HG03457 (cell line): ENCODE measurements around the gene SLC25A21.

Experiments used
- ATAC-seq: cut with Tn5 transposase; IDR thresholded peaks from one replicate; pipeline ENCODE4 v1.9.1; 2021; ENCODE audit warnings: moderate number of reproducible peaks; ENCODE audit not compliant: unreplicated experiment

Gene SLC25A21

DNA sequence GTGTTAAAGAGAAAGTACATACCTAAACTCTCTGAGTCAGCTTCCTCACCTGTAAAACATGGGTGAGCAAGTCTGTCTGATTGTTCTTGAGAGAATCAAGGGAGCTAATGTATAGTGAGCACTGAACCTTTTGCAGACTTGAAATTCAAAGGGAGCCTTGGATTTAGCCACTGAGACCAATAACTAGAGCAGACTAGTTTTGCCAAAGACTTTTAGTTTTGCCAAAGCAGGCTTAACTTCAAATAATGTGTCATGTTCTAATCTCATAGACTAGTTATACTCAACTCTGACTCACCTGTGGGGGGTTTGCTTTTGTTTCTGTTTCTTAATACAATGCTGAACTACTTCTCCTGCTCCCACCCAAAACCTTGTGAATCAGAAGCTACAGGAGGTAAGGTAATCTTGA lies 123.7 kb downstream of the SLC25A21 start:
- ATAC-seq = no peak

DNA sequence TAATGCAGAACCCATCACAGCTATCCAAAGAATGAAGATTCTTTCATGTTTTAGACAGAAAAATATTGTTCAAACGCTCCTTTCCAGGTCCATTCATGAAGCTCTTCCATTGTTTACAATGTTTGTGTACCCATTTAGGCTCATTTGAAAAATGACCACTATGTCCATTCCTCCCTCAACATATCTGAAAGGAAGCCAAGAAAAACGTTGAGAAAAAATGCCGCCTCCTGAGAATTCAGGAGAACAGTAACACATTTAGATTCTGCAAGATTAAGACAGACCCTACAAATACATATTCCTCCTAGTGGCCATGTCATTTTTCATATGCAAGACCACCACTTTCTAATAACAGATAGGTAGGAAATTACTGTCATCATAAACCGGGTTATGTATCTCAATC lies 124.4 kb downstream of the SLC25A21 start:
- ATAC-seq = no peak

DNA sequence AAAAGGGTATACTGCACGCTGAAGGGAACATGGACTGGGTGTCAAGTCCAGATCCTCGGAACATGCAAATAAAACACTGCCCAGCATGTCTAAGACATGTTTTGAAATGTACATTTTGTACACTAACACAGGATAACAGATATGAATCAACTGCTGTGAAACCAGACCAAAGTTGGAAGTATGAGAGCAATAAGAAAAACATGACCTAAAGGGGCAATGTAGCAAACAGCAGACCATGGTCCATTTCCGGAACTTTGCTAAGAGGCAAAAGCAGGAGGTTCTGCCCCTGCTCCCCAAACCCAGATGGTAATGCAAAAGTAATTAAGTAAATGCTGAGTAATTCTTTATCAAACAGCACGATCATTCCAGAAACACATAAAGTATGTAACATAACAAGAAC lies 125.2 kb downstream of the SLC25A21 start:
- no peak for ATAC-seq

DNA sequence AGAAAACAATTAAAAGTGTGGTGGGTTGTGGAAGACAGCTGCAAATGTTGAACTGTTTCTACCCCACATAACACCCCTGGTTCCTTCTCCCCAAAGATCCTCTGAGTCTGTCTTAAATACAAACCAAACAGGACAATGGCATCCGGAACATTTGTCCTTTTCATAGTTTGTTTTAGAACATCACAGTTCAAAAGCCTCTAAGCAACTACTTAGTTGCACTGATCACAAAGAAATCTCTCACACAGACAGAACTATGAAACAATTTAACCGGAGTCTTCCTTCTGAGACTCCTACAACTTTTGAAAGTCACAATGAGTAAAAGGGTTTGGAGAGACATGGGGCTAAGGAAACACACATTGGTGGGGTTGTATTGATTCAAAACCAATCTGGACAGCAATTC lies 125.6 kb downstream of the SLC25A21 start:
- no peak for ATAC-seq

DNA sequence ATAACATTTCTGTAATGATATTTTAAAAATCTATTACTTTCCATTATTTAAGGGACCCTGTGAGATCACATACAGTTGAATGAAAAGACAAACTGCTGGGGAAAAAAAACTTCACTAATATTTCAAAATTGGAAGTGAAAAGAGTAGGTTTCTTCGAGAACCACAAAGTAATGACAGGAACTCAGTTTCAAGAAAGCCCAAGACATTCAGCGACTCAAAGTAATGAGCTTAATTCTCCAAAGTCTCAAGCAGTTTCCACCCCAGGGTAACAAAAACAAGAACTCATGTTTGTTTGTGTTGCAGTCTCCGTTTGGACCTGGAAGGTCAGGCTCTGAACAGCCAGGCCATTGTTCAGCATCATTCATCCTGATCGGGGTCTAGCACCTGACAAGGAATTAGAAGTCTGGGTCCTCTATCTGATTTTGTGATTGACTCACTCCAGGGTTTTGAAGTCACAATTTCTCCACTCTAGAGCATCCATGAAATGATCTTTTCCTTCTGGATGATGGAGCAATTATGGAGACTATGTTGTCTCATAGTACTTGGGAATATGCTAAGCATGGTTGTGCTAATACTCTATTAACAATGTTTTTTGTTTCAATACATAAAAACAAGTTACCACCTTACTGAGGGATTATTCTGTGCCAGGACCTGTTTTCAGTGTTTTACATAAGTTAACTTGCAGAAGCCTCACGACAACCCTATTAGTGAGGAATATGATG lies 126.9 kb downstream of the SLC25A21 start:
- no peak for ATAC-seq

DNA sequence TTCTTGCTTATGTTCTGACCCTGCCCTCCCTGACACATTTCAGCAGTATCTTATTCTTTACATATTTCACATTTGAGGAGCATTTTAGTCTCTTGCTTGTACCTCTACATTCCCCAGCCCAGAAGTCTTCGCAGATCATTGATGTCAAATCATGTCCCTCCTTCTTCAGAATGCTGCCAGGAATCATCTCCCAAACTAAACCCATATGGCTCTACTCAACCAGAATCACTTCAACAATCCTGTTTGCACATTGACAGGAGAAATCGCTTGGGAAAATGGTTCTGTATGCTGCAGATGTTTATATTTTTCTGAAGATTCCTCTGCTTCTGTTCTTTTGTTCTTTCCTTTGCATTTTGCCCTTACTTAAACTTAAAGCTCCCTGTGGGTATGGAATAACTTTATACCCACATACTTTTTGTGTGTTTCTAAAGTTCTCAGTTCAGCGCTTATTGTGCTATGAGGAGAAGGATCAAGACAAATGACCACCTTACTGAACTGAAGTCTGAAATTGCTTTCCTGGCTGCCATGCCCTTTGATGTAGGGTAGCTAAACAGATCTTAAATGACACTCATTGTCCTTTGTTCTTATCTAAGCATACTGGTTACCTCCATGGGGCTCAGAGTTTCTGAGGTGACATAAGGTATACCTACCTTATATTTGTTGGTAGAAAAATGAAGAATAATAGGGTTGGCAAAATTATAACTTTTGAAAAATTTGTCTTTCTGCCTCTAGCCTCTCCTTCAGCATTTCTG lies 134.6 kb downstream of the SLC25A21 start:
- no peak for ATAC-seq

DNA sequence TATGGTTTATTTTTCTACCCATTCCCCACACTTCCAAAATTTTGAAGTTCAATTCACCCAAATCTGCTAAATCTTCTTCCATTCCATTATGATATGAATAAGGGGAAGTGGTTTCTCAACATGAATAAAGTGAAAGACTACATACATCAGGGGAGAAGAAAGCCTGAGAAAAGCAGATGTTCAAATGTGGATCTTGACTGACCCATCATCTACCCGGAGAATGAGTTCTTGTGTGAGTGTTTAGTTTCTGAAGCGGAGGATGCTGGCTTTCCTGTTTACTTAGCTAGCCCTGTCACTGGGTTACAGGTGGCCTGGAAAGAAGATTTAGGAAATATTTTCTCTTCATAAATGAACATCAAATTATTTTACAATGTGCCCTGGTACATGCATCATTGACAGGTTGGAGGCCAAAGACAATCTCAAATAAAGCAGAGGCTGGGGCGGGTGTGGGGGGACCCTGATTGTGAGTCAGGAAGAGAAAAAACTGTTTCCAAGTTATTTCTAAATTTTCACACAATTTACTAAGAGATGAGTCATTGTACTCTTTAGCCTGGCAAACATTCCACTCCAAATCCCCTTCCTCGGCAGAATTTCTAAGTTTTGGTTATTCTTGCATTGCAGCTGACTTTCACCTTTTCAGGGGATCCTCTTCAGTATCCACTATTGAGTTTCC lies 135.6 kb downstream of the SLC25A21 start:
- ATAC-seq = no peak

DNA sequence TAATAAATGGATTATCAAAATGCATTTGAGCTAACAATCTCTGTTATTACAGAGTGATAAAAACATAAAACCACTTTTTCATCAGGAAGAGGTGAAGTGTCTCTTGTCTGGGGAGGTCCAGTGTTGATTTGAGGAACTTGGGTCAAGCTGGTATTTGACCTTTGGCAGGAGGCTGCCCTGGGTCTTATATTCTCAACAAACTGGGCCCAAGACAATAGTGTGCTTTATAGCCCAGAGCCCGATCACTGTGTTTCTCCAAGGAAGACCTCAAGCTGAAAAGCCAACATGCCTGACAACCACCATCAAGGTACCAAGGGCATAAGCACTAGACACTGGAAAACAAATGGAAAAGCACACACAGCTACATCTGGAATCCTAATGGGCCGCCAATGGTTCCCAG lies 137.0 kb downstream of the SLC25A21 start:
- ATAC-seq = no peak

DNA sequence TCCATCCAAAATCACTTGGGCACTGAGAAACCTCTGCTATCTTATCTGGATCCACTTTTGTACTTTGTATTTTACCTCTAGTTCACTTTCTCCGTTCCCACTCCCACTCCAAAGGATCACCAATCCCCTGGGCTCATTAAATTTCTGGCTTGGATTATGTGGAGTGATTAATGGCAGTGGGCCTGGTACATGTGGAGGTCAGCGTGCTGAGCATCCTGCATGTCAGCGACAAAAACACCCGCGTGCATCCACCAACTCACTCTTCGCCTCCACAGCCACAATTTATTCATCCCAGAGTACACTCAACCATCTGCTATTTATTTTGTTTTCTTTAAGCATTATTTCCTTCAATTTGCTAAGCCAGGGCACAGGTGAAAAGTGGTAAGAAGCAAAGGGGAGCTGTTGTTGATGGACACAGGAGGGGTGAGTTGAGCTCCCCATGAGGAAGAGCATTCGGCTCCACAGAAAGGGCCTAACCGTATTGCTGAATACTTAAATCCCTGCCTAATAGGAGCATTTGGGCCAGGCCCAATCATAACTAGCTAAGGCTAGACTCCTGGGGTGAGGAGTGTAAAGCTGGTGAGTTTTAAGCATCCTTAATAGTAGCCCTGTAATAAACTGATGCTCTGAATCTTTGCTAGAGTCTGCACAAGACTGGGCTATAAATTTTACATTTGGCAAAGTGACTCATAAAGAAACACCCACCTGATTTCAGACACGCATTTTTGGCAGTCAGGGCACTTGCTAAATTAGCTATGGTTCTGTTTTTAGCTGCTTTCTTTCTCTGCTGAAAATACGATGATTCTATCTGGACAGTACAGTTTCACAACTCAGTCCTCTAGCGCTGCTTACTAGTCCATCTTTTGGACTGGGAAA lies 137.8 kb downstream of the SLC25A21 start:
- no peak for ATAC-seq

DNA sequence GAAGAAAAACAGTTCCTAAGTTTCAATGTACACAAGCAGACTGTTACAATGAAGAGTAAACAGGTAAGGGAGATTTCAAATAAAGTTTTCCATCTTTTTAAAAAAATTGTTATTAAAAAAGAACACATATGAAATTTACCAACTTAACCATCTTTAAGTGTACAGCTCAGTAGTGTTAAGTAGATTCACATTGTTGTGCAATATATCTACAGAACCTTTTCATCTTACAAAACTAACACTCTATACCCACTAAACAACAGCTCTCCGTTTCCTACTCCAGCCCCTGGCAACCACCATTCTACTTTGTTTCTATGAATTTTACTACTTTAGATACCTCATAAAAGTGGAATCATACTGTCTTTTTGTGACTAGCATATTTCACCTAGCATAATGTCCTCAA lies 139.5 kb downstream of the SLC25A21 start:
- ATAC-seq = no peak

DNA sequence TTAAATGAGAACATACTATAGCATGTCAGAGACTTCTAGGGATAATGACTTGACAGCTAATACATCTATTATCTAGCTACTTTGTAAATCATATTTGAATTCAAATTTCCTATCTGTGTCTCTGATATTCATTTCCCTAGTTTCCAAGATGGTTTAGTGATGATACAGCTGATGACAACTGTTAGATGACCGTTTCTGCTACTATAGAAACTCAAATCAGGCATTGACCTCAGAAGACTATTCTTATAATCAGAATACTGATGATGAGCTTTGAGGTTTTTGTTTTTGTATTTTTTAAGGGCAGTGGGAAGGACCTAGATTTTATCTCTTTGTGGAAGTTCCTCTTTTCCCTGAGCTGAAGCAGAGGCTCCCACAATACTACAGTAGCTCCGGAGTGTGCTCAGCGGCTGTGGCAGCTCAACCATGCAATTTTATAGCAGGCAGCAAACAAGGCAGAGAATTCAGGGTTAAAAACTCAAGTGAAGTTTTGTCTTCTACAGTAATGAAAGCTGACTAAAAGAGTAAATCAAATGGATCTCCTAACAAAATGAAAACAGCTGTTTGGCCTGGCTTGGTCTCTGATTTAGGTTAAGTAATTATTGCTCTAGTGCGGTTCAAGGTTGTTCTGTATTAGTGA lies 145.1 kb downstream of the SLC25A21 start:
- ATAC-seq = no peak

DNA sequence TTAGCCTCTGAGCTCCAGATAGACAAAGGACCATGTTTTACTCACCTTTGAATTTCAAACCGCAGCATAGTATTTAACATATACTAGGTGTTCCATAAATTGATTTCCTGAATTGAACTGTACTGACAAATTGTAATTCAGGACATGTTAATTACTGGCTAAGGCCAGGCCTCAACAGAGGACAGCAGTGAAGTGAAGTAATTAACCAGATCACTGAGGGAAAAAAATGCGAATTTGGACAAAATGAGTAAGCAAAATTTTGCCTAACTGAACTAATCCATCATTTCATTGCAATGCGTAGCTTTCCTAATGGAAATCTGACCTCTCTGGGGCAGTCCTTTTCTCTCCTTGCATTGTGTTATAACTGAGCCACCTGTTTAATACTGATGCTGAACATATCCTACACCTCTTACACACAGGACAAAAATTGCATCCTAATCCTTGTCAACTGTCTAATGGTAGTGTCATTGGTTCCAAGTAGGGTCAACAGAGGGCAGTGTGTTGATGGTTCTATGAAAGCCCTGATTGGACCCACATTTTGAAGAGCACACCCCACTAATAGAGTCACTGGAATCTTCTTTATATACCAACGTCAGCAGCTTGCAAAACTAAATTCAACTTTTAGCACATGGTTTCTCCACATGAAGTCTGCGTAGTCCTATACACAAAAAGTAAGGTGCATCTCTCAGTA lies 148.4 kb downstream of the SLC25A21 start:
- ATAC-seq = no peak

DNA sequence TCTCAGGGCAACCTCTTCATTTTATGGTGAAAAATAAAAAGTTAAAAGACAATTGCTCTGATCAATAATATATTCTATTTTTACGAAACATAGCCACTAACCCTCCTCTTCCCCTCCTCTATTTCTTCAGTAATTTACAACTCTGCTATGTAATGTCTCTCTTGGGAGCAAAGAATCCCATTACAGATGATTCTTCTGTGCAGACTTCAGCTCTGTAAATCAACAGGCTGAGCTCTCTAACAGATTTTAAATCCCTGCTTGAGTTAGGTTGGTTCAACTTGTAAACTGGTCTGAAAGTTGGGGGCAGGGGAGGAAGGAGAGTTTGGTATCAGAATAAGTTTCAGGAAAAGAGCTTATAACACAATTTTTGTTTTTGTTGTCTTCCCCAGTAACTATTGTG lies 151.0 kb downstream of the SLC25A21 start:
- ATAC-seq = no peak

DNA sequence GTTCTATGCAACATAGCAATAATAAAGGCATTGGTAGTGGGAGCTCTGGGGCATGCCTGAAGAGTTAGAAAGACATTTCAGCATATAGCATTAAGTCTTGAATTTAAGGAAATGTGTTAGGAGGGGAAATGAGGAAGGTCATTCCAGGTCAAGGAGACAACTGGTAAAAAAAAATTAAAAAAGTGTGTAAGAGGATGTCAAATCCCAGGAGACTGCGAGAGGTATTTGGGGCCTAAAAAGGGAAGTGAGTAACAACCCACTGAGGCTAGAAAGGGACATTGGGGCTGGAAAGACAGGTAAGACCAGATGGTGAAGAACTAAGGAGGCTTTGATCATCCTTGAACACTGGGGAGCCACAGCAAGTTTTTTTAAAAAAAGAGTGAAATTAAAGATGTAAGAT lies 152.9 kb downstream of the SLC25A21 start:
- ATAC-seq = no peak

DNA sequence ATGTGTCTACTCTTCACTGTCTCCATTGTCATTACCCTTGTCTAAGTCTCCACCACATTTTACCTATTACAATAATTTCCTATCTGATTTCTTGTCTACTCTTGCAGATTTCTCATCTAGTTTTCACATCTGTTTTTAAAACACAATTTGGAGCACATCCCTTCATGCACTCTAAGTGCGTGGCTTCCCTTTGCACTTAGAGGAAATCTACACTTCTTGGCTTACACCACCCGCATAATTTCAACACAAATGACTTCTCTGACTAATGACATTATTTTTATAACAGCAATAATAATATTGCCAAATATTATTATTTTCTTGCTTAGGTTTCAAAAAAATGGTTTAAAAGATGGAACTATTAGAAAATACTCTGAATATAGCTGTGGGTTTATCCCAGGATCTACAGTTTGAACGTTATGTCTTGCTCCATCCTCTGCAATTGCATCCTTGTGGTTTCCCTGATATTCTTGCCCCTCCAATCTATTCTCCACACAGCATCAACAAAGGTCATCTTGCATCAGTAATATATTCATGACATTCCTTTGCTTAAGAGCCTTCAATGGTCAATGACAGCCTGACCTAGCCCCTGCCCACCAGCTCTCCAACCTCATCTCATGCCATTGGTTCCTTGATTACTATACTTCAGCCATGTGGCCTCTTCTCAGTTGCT lies 153.7 kb downstream of the SLC25A21 start:
- ATAC-seq = no peak

DNA sequence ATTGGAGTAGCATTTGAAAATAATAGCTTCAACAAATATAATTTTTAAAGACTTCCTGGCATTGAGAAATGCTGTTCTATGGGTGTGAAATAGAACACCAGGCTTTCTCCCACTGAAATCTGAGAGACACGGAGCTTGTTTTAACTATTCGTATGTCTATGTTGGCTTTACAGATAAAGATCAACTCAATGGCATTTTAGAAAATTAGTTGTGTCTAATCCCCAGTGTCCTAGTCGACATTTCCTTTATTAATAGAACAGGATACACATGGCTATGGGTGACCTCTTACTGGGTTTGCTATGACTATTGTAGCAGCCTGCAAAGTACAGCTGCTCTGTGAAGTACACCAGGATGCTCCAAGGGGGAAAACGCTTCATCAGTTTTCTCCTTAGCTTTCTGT lies 159.3 kb downstream of the SLC25A21 start:
- no peak for ATAC-seq

DNA sequence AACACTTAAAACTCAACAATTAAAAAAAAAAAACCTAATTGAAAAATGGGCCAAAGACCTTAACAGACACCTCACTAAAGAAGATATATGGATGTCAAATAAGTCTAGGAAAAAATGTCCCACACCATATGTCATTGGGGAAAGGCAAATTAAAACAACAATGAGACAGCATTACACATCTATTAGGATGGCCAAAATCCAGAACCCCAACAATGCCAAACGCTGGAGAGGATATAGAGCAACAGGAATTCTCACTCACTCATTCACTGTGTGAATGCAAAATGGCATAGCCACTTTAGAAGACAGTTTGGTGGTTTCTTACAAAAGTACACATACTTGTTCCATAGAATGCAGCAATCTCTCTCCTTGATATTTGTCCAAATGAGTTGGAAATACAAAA lies 173.7 kb downstream of the SLC25A21 start:
- no peak for ATAC-seq

DNA sequence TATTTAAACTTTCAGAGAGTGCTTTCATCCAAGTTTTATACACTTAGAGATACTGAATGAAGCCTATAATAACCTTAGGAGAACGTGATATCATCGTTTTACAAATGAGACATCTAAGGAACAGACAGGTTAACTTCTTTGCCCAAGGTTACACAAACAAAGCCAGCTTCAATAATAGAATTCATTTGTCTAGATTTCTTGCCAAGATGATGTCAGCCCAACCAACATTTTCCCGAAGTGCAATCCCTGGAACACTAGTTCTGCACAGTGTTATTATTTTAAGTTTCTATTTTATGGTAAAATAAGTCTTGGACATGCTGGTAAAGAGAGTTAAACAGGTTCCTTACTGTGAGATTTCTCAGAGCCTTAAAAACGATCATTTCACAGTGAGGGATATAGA lies 174.6 kb downstream of the SLC25A21 start:
- ATAC-seq = no peak

DNA sequence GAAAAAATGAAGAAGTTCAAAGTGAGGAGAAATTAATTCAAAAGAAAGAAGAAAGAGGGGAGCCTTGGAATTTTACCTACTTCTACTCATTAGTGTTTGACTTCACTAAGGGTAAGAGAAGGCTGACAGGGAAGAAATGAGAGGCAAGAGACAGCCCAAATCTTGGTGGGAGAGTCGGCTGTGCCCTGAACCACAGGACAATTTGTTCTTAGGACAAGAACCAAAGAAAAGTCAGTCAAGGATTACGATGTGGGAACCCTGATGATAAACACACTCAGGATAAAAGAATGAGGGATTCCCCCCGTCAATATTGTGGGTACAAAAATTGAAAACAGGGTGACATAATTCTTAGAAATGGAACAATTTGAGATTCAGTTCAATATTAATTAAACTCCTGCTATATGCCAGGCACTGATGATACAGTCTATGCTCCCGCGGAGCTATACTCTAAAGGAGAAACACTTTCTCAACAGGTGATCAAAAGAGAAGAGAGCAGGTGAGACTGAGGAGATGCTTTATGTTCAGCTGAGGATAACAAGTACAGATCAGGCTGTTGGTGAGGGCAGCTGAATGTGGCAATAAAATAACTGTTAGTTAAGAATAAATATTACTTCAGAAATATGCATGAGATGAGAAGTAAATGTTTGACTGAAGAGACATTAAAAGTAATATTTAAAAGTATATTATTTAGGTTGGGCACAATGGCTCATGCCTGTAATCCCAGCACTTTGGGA lies 175.4 kb downstream of the SLC25A21 start:
- no peak for ATAC-seq
